ENCODE measurements around the gene OCA2. TPM values are rescaled to one million over a fixed set of nuclear protein-coding genes. Genes with fewer than 3 reads are reported as not detected.

OCA2 gene
- total and polyA plus RNA-seq, 2 of the 8 experiments (the other 6 are each of a cell fraction or from before 2014, with no cell fraction given) = 0.20 TPM

DNA sequence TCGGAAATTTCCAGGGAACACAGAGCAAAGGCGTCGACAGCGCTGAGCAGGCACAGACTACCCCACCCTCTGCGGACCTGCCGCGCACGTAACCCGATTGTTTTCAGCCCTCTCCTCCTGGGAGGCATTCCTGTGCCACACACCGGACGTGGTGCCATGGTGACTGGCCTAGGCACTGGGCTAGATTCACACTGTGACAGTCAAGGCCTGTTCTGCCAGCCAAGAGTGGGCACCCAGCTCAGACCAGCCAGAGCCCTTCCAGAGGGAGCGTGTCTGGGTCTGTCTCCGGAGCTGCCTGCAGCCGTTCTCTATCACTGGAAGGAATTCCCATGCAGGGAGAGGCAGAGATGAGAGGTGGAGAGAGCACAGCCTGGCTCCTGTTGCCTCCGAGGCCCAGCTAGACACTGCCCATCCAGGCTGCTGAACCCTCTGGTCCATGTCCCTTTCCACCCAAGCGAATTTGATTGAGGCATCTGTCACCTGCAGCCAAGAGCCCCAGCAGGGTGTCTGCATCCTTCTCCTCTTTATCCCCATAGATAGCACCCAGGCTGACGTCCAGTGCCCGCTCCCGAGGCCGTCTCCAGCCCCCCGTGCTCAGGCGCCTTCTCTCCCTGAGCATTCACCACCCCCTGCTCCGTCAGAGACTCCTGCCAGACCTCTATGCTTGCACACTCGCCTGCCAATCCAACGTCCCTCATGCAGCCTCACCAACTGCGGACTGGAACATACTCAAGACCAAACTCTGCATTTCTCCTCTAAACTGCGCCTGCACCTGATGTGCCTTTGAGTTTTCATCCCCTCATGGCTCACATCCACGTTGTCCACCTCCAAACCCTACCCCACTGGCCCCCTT, 267.5 kb downstream of the OCA2 start (continued):
- TF ChIP-seq HDAC6 (IDR thresholded peaks at IDR 0.05; ENCODE audit: low read depth, low read length) (no peak), SRF (IDR thresholded peaks at IDR 0.05; ENCODE audit: low read depth, low read length) (no peak), HDAC2 (IDR thresholded peaks at IDR 0.05; ENCODE audit: borderline replicate concordance in 1 of 2, low read depth in 2 of 2, low read length in 2 of 2) (no peak)

Data from H1 (cell line).